Stimulated activated CD8-positive, alpha-beta memory T cell treated with anti-CD3 and anti-CD28 coated beads, Interleukin-4, amount 100 ng/mL, for 4 hours (primary cell): Measurements from ENCODE around the gene TFAP2B.

ENCODE experiments used
- DNase-seq, 2 donors: peaks; one replicate each; pipeline ENCODE4 v3.0.0-alpha.2; 2020; ENCODE audit warnings: low read depth in 2 of 2, low spot score in 1 of 2

Gene TFAP2B

DNA sequence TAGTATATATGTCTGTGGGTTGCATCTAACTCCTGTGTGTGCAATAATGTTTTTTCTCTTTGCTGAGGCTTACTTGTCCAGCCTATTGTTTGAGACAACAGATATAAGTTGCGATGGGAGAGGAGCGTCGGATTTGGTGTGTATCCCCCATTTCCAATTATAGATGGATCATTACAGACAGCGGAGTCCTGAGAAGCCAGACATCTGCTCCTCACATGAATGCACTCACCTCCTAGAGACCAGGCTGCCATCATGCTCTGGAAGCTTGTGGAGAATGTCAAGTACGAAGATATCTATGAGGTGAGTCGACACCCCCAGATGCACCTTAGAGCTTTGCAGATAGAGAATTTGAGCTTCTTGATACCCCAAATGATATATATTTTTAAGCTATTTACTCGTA lies at the start of gene TFAP2B:
TFAP2B (plus strand) TSS at position 199 of the 400 bp plus-strand sequence; CDS start at position 220, 21 bp downstream.
- DNase-seq: no peak

DNA sequence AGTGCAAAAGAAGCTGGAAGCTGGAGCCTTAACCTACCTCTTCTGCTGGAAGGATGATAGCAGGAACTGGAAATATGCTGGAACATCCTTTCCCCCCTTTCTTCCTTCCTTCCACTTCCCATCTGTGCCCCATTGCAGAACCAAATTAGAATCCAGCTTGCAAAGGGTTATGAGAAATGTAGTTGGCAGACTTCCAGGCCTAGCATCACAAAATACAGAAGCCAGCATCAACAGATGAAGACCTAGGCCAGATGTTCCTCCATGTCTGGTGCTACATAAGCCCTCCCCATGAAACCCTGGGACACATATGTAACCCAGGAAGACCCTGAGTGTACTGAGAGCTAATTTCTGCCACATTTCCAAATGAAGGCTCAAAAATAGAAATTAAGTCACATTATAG lies 40.0 kb upstream of the TFAP2B start:
- DNase-seq: no peak

DNA sequence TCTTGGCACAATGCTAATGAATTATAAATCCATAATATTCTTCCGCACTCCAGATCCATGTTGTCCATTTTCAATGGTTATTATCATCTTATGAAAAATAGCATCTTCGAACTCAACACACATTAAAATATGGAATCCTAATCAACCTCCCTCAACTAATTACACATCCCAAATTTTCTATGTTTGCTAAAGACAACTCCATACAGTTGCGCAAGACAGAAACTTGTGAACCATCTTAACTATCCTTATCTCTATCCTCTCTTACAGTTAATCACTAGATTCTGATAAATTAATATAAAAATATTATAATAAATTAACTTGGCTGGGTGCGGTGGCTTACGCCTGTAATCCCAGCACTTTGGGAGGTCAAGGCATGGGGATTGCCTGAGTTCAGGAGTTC lies 38.3 kb upstream of the TFAP2B start:
- no peak for DNase-seq

DNA sequence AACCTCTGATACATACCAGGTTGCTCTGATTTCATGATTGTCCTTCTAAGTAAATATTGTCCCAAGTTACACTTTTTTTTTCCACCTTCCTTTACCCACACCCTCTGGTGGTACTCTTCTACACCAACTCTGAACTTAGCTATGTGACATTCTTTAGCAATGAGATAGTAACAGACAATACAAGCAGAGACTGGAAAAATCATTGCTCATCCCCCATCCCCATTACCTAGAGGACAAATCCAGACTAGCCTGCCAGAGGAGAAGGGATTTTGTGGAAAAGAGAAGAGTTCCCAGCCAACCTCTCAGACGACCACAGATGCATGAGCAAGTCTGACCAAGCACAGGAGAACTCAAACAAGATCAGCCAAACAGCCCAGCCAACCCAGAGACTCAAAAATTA lies 32.8 kb upstream of the TFAP2B start:
- DNase-seq: no peak

DNA sequence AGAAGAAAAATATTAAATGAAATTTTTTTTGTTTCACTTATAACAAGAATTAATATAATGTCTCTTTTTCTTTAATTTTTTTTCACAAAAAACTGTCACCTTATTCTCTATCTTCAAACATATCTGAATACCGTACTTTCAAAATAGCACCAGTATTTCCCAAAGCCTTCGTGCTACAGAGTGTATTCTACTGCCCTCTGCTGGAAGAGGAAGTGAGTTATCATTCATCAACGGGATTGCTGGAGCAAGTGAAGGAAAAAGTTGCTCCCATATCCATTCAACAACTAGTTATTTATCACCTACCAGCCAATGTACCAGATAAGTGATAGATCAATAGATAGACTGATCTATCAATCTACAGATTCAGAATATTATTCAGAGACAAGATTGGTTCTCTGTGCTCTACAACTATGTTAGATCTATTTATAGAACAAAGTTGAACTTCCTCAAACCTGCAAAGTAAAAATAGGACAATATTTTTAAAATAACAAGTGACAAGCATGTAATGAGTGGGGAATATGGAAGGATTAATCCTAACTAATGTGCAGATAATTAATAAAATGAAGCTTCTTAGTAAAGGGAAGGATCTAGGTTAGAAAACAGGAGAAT lies 26.7 kb upstream of the TFAP2B start:
- no peak for DNase-seq

DNA sequence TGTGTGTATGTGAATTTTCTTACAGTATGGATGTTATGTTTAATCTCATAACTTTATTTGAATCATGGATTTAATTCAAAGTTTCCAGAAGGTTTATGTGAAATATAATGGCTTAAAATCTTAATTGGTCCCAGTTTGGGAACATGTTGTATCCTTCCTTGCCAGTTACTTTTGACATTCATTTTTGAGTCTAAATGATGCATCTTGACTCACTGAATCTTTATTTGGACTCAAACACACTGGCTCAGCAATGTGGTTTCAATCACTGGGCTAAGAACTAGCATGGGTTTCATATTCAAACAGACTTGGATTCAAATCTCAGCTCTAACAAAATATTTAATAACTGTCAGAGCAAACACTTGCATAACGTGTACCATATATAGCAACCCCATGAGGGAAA lies 25.9 kb upstream of the TFAP2B start:
- no peak for DNase-seq

DNA sequence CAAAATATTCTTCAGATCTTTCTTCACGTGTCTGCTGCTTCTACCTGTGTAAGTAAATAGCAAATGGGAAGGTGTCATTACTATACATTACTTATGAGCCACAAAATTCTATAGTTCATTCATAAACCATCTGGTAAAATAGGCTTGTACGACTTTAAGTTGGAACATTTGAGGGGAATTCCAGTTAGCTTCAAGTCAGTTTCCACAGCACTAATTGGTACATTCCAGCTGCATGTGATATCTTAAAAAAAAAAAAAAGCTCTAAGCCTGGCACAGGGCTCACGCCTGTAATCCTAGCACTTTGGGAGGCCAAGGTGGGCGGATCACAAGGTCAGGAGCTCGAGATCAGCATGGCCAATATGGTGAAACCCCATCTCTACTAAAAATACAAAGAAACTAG lies 23.1 kb upstream of the TFAP2B start:
- DNase-seq: no peak

DNA sequence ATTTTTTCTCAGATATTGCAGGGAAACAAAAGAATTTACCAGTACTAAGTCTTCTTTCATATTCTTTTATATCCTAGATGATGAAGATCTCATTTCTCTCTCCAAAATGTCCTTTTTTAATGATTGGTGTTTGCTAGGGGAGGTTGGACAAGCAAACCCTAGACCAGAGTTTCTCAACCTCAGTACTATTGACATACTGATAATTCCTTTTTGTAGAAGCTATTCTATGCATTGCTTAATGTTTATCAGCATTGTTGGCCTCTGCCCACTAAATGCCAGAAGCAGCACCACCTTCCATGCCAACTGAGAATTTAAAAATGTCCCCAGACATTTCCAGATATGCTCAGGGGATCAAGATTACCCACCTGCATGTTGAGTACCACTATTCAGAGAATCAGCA lies 14.4 kb upstream of the TFAP2B start:
- DNase-seq: no peak

DNA sequence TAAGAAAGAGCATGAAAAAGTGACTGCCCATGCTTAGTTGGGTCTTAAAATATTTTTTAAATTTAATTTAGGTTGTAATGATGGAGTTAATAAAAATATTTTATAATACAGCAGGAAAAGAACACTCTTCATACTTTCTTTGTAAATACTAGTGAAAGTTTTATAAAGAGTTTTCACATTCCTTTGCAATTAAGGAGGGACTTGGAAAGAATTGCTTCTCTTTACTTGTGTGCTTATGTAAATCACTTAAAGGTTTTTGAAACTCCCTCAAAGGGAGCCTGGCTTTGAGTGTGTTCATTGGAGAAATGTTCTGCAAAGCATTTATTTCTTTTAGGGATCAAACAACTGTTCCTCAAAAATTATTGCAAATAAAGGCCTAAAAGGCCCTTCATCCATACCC lies 11.6 kb upstream of the TFAP2B start:
- no peak for DNase-seq

DNA sequence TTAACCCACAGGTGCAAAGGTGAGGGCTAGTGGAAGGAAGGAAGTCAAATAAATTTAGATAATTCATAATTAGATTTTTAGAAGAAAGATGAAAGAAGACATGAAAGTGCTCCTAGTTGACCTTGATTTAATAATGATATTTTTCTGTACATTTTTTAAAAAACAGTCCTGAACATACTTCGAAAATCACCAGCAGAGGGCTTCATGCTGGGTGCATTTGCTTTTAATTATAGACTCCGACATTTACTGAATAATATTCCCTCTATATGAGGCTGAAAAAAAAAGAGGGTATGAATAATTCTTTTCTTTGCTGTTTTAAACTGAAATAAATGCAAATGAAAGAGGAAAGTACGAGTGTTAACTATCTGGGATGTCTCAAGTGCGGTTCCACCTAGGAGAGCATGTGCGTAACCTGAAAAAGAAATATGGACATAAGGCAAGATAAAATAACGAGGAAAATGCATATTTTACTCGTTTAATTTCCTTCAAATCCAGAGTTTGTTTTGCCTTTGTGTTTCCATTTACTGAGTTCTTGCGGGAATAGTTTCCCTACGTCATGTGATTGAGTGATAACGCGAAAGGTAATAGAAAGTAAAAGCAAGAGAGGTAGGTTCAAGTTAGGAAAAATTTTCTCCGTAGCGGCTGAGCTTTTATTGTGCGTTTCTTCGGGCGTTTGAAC lies 3.1 kb upstream of the TFAP2B start:
- no peak for DNase-seq

DNA sequence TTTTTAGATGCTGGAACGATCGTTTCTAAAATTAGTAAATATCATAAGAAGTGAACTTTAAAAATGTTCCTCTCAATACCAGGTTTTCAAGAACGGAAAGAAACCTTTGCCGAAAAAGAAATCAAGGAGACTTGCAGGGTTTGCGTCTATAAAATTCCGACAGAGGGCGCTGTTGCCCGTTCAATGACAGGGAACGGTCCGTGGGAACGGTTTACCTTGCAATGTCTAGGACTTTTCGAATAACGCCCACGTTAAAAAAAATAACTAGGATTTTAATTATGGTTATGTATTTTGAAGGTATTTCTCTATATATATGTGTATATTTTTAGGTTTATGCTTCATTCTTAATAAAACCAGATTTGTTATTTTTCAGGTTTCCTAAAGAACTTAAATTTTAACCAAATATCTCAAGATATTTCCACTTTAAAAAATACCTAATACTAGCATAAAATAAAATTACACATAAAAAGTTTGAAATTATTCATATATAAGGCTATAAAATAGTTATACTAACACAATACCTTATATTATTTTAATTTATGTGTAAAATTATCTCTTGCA lies 2.5 kb upstream of the TFAP2B start:
- peak in 1 of 2 donors; percentile 22 for DNase-seq

DNA sequence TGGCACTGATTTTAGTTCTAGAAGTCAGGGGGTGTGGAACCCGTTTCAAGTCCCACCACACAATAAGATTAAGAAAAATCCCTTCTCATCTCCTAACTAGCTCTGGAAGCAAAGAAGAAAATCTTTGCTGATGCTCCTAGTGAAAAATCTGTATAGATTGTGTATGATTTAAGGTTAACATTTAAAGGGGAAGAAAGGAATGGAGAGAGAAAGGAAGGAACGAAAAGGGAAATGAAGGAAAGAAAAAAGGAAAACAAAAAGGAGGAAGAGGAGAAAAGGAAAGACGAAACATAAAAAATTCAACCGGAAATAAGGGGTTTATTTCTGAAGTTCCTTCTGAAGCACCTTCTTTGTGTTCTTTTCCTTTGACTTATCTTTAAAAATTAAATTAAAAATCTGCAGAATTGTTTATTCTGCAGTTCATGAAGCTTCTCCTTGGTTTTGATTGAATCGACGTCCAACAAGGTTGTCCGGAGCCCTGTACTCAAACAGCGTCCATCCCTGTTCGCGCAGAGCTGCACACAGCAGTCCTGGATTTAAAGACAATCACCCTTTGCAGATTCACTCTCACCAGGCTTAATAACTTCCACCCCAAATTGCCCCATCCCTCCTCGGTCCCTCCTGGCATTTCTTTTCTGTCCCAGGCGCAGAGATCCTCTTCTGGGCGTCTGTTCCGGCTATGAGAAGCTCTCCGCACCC lies 1.6 kb upstream of the TFAP2B start:
- DNase-seq: no peak

DNA sequence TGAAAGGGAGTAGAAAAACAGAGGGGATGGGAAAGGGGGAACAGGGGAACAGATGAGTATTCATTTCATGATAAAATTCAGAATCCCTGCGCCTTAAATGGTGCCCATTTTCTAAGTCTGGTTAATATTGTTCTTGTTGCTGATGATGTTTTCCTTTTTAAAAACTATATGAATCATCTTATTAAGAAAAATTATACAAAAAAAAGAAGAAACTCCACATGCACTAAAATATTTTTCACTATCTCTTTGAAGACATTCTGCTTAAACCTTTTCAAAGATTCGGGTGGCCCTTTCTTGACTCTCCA lies 1.1 kb upstream of the TFAP2B start:
- DNase-seq: no peak

DNA sequence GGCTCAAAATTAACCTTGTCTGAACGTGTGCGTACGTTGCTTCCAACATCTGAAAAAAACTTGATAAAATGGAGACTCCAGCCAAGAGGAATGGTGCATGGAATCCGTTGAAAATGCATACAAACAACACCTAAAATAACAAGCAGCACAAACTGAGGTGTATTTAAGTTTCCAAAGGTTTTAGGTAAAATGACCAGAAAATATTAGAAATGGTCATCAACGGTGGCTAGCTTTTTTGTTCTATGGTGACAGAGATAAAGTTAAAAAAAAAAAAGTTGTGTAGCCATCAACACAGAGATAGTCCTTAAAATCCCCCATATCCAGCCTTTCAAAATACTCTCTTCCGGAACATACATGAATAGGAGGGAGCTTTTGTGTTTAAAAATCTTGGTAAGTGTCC lies 651 bp upstream of the TFAP2B start:
- DNase-seq: no peak

DNA sequence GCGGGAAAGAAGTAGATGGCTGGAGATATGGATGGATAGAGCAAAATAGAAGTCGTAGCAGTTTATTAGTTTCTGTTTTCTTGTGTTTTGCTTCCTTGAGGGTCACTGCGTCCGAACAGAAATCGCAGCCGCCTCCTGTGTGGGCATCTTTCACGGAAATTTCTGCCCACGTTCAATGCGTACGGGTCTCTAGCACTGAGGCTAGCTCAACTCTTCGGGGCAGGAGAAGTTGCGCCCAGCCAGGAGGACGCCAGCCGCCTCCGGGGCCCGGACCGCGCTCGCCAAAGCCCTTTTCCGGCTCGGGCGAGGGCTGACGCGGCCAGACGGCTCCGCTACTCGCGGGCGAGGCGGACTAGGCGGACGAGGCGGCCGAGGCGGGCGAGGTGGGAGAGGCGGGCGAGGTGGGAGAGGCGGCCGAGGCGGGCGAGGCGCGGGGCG lies 814 bp downstream of the TFAP2B start:
- DNase-seq: no peak

DNA sequence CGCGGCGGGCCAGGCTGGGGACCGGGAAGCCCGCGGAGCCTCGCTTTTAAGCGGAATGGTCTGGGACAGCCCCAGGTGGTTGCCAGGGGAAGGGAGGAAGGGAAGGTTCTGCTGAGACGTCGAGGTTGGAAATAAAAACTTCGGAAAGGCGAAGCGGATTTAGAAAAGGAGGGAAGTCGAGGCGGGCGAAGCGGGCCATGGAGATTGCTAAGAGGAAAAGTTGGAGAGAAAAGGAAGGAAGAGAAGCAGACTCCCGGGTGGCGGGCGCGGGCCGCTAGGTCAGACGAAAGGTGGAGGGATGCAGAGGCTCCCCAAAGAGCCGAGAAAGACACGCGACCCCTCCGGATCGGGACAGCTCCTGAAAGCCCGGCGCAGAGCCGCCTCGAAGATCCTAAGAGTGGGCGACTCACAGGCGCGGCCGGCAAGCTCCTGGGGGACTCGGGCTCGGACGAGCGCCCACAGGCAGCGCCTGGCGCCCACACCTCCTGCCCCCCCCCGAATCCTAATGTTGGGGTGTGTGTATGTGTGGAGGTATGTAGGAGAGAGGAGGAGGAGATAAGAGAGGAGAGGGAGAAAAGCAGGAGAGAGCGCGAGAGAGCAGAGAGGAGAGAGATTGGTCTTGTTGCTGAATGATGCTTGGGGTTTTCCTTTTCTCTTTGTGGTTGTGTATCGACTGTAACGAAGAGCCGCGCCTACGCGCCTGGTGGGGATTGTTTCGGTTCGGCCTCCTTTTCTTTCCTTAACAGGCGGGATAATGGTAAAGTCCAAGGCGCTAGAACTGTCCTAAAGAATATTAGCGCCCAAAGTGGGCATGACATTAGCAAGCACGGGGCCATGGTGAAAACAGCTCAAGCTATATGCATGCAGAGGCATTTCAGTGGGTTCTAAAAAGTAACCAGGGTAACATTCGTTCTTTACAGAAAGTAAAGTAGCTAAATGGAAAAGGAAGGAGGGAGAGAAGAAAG lies 1.5 kb downstream of the TFAP2B start:
- DNase-seq: no peak

DNA sequence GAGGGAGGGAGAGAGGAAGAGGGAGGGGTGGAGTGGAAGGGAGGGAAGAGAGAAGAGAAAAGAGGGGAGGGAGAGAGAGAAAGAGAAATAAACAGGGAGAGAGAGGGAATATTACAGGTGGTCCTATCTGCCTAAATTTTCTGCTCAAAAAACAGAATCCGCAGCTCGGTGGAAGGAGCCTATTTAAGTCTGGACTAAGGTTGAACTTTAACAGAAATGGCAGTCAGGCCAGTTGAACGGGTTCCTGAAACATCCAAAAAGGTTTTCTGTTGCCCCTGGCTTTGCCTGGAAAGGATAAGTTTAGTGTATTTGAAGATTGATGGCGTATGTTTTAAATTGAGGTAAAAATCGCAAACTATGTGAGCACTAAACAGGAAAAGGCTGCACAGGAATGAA lies 2.2 kb downstream of the TFAP2B start:
- DNase-seq: no peak

DNA sequence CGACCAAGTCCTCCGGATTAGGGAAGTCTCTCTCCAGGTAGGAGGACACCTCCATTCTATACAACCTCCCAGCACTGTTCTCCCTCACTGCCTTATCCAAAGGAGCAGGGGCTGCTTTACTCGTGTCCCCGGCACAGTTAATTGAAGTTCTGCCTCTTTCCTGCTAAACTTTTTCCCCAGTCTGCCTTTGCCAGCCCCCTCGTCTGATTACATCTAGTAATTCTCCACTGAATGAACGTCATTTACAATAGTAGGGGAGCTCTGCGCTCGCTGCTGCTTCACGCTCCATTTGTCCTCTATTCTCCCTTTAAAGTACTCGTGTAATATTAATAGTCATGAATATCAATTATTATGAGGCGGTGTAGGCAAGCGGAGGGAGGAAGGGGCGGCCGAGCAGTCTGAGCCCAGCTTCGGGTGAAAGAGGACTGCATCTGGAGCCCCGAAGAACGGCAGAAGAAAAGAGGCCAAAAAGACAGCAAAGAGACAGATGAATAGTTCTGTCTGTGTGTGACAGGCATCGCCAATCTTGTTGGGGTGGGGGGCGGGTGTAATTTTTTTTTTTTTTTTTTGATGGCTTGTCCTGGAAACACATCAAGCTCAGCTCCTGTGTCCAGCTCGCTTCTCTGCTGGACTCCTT lies 2.9 kb downstream of the TFAP2B start:
- no peak for DNase-seq

DNA sequence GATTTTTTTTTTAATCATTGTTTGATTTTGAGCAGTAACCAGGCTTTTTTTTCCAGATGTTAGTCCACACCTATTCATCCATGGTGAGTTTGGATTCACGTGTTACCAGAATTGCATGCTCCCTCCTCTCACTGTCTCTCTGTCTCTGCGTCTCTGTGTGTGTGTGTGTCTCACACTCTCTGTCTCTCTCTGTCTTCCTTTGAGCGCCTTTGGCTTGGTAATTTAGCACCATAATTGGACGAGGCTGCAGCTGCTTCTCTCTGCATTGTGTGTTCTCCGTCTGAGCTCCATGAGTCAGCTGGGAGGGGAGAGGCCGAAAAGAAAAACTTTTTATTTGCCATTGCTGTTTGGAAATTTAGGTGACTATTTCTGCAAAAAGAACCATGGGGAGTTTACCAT lies 3.4 kb downstream of the TFAP2B start:
- DNase-seq: no peak

DNA sequence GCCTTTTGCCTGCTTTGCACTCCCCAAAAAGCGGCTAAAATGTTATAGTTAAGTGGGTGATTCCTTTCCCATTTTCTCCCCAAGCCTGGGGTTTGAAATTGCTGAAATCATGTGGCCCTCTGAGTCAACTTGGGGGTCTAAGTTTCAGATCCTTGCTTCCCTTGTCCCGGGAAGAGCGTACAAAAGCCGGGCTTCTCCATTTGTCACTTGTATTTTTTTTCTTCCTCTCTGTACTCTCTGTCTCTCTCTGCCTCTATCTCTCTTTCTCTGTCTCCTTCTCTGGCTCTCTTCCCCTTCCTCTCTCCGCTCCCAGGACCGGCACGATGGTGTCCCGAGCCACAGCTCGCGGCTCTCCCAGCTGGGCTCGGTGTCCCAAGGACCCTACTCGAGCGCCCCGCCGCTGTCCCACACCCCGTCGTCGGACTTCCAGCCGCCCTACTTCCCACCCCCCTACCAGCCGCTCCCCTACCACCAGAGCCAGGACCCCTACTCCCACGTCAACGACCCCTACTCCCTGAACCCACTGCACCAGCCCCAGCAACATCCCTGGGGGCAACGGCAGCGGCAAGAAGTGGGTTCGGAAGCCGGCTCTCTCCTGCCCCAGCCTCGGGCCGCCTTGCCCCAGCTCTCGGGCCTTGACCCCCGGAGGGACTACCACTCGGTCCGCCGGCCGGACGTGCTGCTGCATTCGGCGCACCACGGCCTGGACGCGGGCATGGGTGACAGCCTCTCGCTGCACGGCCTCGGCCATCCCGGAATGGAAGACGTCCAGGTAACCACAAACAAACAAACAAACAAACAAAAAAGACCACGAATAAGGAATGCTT lies 4.6 kb downstream of the TFAP2B start:
- DNase-seq: no peak
